ENCODE data around the gene HRK.

The HRK gene

DNA sequence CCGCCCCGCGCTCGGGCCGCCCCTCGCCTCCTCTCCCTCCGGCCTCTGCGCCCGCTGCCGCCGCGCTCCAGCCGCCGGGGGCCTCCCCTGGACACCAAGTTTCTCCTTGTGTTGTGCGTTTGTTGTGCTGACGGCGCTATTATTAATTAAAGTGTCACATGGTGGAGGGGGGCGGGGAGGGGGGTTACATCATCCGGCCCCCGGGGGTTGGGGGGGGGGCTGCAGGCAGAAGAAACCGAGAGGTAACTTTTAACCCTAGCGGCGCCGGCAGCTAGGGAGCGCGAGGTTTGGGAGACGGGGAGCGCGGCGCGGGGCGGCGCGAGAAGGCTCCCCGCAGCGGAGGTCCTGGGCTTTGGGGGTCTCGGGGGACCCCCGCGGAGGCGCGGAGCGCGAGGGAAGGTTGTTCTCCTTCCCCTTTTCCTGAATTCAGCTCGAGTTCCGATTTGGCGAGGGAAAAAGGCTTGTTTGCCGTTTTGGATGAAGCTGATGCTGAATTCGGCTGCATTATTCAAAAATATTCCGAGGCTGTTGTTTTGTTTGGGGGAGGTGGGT is at the start of gene HRK:
HRK (minus strand) TSS at position 117 of the 552 bp plus-strand sequence. CDS start 134 bp downstream, outside the sequence.
- no peak for TF ChIP-seq GATA3 (IDR thresholded peaks at IDR 0.05; ENCODE audit: low read depth, low read length)

DNA sequence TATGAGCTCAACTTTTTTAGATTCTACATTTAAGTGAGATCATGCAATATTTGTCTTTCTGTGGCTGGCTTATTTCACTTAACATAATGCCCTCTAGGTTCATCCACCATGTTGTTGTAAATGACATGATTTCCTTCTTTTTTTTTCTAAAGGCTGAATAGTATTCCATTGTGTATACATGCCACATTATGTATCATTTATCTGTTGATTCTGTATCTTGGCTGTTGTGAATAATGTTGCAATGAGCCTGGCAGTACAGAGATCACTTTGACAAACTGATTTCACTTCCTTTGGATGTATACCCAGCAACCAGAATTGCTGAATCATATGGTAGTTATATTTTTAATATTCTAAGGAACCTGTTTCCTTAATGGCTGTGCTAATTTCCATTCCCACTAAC is 48.6 kb upstream of the HRK start:
- TF ChIP-seq GATA2 (IDR thresholded peaks at IDR 0.05; ENCODE audit: low read depth, low read length) = no peak
- no peak for TF ChIP-seq GATA3 (IDR thresholded peaks at IDR 0.05; ENCODE audit: low read depth, low read length)

DNA sequence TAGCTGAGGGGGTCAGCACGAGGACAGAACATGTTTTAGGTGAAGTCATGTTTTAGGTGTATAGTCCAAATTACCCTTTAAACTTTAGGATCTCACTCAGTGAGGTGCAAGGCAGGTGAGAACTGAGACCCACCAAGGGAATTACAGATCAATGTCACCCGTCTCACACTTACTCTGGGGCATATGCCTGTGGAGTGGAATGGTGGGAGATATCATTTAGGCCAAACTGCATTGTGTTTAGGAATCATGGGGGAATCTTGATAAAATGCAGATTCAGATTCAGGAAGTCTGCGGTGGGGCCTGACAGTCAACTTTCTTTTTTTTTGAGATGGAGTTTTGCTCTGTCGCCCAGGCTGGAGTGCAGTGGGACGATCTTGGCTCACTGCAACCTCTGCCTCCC is 47.3 kb upstream of the HRK start:
- no peak for TF ChIP-seq GATA3 (IDR thresholded peaks at IDR 0.05; ENCODE audit: low read depth, low read length)
- TF ChIP-seq GATA2 (IDR thresholded peaks at IDR 0.05; ENCODE audit: low read depth, low read length) = no peak

DNA sequence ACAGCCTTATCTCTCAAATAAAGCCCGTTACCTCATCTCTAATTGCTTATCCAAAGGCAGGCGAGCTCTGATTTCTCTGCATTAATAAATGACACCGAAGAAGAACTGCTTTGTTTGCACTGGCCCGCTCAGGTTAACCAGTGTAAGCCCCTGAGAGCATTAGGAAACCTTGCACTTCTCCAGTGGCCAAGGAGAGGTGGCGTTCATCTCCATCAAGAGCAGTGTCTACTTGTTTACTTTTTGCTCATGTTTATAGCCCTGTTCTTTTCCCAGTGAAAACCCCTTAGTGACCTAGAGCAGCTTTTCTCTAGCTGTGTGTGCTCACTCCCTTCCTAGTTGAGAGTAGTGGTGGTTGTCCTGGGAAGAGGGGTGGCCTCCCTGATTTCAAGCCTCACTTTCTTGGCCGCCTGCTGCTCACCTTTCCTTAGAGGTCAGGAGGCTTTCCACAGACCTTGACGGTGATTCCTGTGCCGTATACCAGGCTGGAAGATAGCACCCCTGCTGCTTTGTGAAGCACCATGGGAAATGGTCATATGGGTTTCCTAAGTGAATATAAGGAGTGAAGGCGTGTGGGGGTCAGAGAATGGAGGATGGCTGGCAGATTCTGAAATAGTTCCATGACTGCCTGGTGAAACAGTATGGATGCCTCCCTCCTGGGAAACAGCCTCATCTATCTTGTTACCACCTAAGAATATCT is 46.2 kb upstream of the HRK start:
- TF ChIP-seq GATA3 (IDR thresholded peaks at IDR 0.05; ENCODE audit: low read depth, low read length) (no peak), GATA2 (IDR thresholded peaks at IDR 0.05; ENCODE audit: low read depth, low read length) (no peak)

DNA sequence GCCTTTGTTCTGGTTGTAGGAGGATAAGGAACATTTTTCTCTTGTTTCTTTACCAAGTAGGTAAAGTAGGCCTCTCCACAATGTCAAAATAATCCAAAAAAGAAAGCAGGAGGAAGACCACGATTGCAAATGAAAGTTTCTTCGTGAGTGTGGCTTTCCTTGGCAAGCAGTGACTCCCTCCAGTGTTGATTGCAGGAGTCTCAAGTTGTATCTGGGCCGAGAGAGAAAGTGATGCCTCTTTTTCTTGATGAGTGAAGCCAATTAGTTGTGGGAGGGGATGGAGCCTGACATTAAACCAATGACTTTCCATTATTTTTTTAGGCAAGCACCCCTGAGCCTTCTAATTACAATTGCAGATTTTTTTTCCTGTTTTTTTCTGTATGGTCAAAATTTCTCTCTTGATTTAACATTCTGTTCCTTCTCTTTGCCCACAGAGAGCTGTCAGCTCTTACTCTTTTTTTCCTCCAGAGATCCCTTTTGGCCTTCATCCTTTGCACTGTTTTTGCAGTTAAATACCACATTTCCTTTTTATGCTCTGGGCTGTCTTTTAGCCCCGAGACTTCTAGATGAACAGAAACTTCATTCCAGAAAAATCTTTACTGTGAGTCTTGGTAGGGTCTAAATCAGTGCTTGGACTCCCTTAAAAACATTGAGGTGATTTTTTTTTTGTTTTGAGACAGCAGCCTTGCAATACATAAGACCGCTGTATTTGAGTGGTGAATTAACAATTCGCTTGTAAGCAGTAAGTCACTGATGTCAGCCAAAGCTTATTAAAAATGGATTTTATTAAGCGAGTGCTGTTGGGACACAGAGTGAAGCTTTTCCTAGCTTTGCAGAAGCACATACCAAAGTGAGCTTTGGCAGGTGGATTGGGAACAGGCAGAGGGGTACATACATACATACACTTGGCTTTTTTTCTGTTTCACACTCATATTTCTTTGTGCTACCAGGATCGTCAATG is 45.3 kb upstream of the HRK start:
- TF ChIP-seq GATA3 (IDR thresholded peaks at IDR 0.05; ENCODE audit: low read depth, low read length) (no peak), GATA2 (IDR thresholded peaks at IDR 0.05; ENCODE audit: low read depth, low read length) (no peak)

DNA sequence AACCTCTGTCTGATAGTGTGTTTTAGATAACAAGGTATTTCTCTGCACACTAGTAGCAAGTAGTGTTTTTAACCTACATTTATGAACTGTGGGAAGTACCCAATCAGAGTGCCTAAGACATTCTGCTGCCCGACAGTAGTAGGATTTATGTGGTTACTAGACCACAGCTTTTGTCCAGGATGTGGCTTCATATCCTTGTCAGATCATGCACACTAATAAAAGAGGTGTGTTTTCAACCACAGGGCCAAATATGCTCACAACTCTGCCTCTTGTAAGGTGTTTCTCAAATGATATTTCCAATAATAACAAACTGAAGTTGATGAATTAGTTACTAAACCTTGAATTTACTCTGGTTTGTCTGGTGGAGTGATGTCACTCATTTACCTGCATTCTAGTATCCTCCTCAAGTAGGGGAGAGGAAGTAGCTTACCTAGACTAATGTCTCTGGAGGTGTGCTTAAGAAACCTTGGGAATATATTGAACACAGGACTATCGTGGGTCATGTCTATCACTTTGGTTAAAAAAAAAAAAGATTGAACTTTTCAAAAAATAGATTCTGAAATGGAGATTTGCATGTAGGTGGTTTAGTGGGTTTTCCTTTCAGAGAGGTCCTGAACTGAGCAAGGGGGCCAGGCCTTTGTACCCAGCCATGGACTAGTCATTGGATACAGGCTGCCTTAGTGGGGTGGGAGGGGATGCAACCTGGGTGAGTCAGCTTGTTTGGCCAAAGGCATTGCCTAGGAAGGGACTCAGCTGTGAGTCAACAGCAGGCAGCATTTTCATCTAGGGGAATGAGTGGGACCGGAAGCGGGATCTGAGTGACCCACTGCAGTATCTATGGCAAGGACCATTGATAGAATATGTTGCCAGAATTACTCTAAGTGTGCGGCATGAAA is 43.6 kb upstream of the HRK start:
- TF ChIP-seq GATA2 (IDR thresholded peaks at IDR 0.05; ENCODE audit: low read depth, low read length) = no peak
- no peak for TF ChIP-seq GATA3 (IDR thresholded peaks at IDR 0.05; ENCODE audit: low read depth, low read length)

DNA sequence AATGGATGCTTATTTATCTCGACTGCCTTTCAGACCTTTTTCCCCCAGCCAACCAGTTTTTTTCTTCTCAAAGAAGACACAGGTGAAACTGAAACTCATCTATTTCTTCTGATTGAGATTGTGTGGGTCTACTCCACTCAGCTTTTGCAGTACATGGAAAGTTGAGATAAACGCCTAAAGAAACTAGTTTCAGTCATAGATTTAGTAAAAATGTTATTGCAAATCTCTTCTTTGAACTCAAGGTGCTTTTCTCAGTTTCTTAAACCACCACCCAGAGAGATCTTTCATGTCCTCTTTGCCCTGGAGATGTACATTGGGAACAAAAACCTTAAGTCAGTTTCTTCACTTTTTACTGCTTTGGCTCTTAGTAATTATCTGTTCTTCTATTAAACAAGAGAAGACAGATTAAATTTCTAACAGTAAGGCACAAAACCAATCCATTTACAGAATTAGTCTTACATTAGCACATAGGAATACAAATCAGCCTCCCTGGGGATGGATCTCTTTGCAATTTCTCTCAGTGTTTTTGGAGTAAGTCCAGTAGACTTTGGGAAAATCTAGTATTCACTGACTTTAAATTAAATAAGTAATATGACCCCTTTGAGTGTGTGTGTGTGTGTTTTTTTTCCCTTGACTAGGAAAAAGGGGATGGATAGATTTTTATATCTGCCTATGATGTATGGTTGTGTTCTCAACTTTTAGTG is 41.1 kb upstream of the HRK start:
- TF ChIP-seq GATA3 (IDR thresholded peaks at IDR 0.05; ENCODE audit: low read depth, low read length) = no peak
- TF ChIP-seq GATA2 (IDR thresholded peaks at IDR 0.05; ENCODE audit: low read depth, low read length) = no peak

DNA sequence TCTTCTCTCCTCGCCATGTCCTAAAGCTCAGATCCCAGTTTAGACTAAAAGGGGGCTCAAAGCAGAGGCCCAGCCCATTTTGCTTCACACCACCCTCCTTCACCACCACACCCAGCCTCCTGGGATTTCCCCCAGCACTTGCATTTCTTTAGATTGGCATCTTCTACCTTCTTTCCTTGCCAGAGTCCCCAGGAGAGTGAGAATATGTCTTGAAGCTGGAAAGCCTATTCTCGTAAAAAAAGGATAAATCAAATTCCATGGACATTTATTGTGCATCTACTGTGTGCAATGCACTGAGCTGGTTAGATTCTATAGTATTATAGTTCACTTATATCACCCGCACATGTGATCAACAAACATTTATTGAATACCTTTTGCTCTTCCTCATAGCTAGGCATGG is 39.7 kb upstream of the HRK start:
- TF ChIP-seq GATA2 (IDR thresholded peaks at IDR 0.05; ENCODE audit: low read depth, low read length) (no peak), GATA3 (IDR thresholded peaks at IDR 0.05; ENCODE audit: low read depth, low read length) (no peak)

DNA sequence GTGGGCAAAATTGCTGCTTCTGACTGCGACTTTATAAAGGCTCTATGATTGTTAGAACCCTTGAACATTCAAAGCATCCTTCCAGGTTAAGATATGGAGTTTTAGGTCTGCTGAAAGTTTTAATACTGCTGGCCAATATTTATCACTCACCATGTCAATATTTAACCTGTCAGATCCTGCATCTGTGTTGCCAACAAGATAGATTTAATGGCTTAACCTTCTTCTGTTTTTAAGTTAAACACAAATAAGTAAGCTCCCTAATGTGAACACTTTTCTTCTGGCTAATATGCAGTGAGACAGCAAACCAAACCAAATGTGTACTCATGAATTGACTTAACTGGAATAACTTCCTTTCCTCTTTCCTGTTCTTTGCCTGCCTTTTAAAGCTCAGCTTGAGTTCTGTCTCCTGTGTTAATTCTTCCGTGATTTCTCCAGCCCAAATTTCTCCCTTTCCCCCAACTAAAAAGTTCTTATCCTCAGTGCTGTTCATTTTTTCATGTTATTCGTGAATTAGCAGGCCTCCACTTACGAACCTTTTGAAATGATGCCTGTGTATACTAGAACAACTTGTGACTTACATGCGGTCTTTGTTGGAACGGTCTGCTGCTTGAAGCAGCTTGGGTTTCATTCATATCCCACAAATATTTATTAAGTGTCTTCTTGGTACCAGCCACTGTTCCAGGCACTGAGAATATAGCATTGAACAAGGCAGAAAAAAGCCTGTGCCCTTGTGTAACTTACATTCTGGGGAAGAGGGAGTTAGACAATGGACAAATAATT is 38.7 kb upstream of the HRK start:
- no peak for TF ChIP-seq GATA2 (IDR thresholded peaks at IDR 0.05; ENCODE audit: low read depth, low read length)
- no peak for TF ChIP-seq GATA3 (IDR thresholded peaks at IDR 0.05; ENCODE audit: low read depth, low read length)

DNA sequence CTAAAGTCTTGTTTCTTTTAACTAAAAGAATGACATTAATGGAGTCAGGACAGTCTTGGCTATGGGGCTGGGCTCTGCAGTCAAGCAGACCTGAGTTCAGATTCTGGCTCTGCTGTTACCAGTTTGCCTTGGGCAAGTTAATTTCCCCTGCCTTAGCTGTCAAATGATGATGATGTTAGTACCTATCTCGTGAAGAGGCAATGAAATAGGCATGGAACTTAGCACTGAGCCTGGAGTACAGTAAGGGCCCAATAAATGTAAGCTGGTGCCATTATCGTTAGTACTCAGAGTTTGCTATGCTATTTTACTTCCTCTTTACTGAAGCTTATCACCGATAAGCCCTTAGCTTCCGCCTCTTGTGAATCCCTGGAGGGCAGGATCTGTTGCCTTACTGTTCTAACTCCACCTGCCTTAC is 38.0 kb upstream of the HRK start:
- TF ChIP-seq GATA2 (IDR thresholded peaks at IDR 0.05; ENCODE audit: low read depth, low read length) (no peak), GATA3 (IDR thresholded peaks at IDR 0.05; ENCODE audit: low read depth, low read length) (no peak)

DNA sequence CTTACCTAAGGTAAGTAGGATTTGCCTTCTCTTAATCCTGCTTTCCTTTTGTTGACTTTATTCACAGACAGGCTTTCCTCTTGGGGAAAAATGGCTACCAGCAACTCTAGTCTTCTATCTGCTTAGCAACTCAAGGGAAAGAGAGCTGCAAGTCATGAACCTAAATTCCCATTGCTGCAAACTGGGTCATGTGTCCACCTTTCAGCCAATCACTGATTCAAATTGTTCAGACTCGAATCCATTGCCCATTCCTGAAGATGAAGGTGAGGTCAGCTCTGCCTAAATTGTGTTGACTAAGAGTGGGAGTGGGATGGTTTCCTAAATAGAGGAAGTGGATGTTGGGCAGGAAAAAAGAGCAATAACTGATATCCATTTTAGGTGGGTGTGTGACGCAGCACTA is 37.2 kb upstream of the HRK start:
- TF ChIP-seq GATA2 (IDR thresholded peaks at IDR 0.05; ENCODE audit: low read depth, low read length) (no peak), GATA3 (IDR thresholded peaks at IDR 0.05; ENCODE audit: low read depth, low read length) (no peak)

DNA sequence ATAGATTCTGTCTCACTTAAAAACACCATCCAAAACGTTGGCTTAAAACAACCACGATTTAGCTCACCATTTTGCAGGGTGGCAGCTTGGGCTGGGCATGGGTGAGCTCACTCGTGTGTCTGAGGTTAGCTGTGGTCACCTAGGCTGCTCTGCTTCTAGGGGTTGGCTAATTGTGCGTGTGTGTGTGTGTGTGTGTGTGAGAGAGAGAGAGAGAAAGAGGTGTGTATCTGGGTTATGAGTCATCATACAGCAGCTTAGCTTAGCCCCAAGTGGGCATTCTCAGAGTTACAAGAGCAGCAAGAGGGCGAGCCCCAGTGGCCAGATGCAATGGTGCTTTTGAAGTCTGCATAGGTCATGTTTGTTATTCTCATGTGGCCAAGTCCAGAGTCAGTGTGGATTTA is 35.5 kb upstream of the HRK start:
- TF ChIP-seq GATA3 (IDR thresholded peaks at IDR 0.05; ENCODE audit: low read depth, low read length) (no peak), GATA2 (IDR thresholded peaks at IDR 0.05; ENCODE audit: low read depth, low read length) (no peak)

Data from SH-SY5Y (cell line).